ENCODE data around the gene UBE2H. TPM values are rescaled to one million over a fixed set of nuclear protein-coding genes. Genes with fewer than 3 reads are reported as not detected.
A peak's percentile ranks its signal among the peaks of the same experiment; 100 is the strongest.

UBE2H gene
- total and polyA plus RNA-seq, 10 of the 15 experiments (the other 5 are each of a cell fraction or from before 2014, with no cell fraction given): 15.6 to 75.5 (median 32.8) TPM

- Histone ChIP-seq H3K79me2 (ENCODE audit: control insufficient read depth, insufficient read depth, low read length) (no peaks in the 10 kb centered on the region), H3K4me1 (ENCODE audit: control insufficient read depth, insufficient read depth, low read length) (peaks cover 21% of the 10 kb centered on the region), H3K27ac (ENCODE audit: control insufficient read depth, insufficient read depth) (no peak overlapping the region), H3K27me3 (replicated peaks in 1 of 2; ENCODE audit: control insufficient read depth in 2 of 2, insufficient read depth in 2 of 2, low read length in 1 of 2) (peaks cover 27 to 28% of the 10 kb centered on the region in 2 experiments), H3K4me2 (ENCODE audit: control insufficient read depth, insufficient read depth) (peak overlapping the region; percentile 79; the same call in 1 of the 2 replicates), H3K9ac (ENCODE audit: control insufficient read depth, insufficient read depth, low read length) (no peak overlapping the region), H4K20me1 (ENCODE audit: control insufficient read depth, insufficient read depth) (no peaks in the 10 kb centered on the region), H2AFZ (ENCODE audit: control insufficient read depth, low read depth, low read length) (no peak overlapping the region), H3K36me3 (ENCODE audit: control insufficient read depth in 2 of 2, insufficient read depth in 2 of 2, low read length in 1 of 2) (no peaks in the 10 kb centered on the region), H3K9me3 (replicated peaks; ENCODE audit: control insufficient read depth, insufficient read depth, low read length) (no peaks in the 10 kb centered on the region; the same call in 2 of the 3 replicates), H3K4me3 (no peak overlapping the region)
- intact Hi-C loops (cut with micrococcal nuclease; ENCODE audit: unreplicated experiment) (no loop called here), in situ Hi-C loops (cut with MboI) (no loop called here)
- SMC1A ChIA-PET (ENCODE audit: uncharacterized antibody, unreplicated experiment): no interaction called here
- 51% methylated on average over 25 of the region's 25 CpGs for WGBS (ENCODE audit: insufficient coverage, insufficient replicate concordance, low lambda C conversion rate, missing lambda C conversion rate)
- POLR2A ChIA-PET: no interaction called here
- CTCF ChIA-PET: no interaction called here
- no TSS peak for BruUV-seq (replicated peaks)
- RAD21 ChIA-PET (ENCODE audit: unreplicated experiment): no interaction called here
- FAIRE-seq (no peak), DNase-seq (ENCODE audit: low read depth, low spot score) (no peak), ATAC-seq (no peak)
- TF ChIP-seq PKNOX1 (IDR thresholded peaks at IDR 0.05): no peak
- no peak for TF ChIP-seq POLR2A (IDR thresholded peaks at IDR 0.05; ENCODE audit: low read depth, low read length)
- no peak for TF ChIP-seq MTA2 (IDR thresholded peaks at IDR 0.05; ENCODE audit: low read depth)
- TF ChIP-seq ZNF622 (IDR thresholded peaks at IDR 0.05): no peak
- no peak for TF ChIP-seq BCL3 (IDR thresholded peaks at IDR 0.05; ENCODE audit: borderline replicate concordance, insufficient read depth, low read depth, low read length, poor library complexity, severe bottlenecking)
- TF ChIP-seq YY1 (IDR thresholded peaks at IDR 0.05; ENCODE audit: low read depth, low read length): no peak
- no peak for TF ChIP-seq ZBED1 (IDR thresholded peaks at IDR 0.05; ENCODE audit: borderline replicate concordance)
- TF ChIP-seq E2F4 (IDR thresholded peaks at IDR 0.05; ENCODE audit: low read depth, low read length): no peak
- TF ChIP-seq RELB (IDR thresholded peaks at IDR 0.05; ENCODE audit: low read depth): no peak
- TF ChIP-seq SPI1 (IDR thresholded peaks at IDR 0.05; ENCODE audit: borderline replicate concordance, insufficient read depth, low read depth, low read length): no peak
- TF ChIP-seq KLF5 (IDR thresholded peaks at IDR 0.05; ENCODE audit: partially characterized antibody): no peak
- TF ChIP-seq SMAD5 (IDR thresholded peaks at IDR 0.05; ENCODE audit: low read depth): no peak
- no peak for TF ChIP-seq YBX1 (IDR thresholded peaks at IDR 0.05)
- TF ChIP-seq ZBTB40 (IDR thresholded peaks at IDR 0.05; ENCODE audit: borderline replicate concordance): no peak
- no peak for TF ChIP-seq NFYA (IDR thresholded peaks at IDR 0.05; ENCODE audit: borderline replicate concordance, low read depth, low read length)
- TF ChIP-seq SREBF1 (IDR thresholded peaks at IDR 0.05; ENCODE audit: low read length): no peak
- no peak for TF ChIP-seq MTA3 (IDR thresholded peaks at IDR 0.05; ENCODE audit: borderline replicate concordance, low read length)
- TF ChIP-seq CBFB (IDR thresholded peaks at IDR 0.05; ENCODE audit: low read depth): no peak
Observed at GRCh38 chr7:129784437-129784782, 168.3 kb downstream of the UBE2H start.

All from GM12878 (cell line).